NT2/D1 (cell line): ENCODE measurements around the gene SH3BGR.

Experiments used
- DNase-seq: peaks from one replicate; pipeline ENCODE4 v3.0.0-alpha.2; 2011; ENCODE audit warnings: low read depth, low spot score
- H3K27me3 ChIP-seq: 2 replicates; pipeline ENCODE4 v1.6.0; 2011; ENCODE audit warnings: mild to moderate bottlenecking; ENCODE audit not compliant: insufficient read length, insufficient read depth
- H3K36me3 ChIP-seq: 2 replicates; pipeline ENCODE4 v1.6.1; 2011; ENCODE audit warnings: mild to moderate bottlenecking, low read length, mixed read lengths; ENCODE audit not compliant: insufficient read depth, insufficient read length
- H3K4me1 ChIP-seq: 2 replicates; pipeline ENCODE4 v1.5.1; 2011; ENCODE audit not compliant: insufficient read depth, insufficient read length
- H3K4me3 ChIP-seq: 2 replicates; pipeline ENCODE4 v1.5.1; 2011; ENCODE audit warnings: low read depth; ENCODE audit not compliant: insufficient read length
- H3K9ac ChIP-seq: 2 replicates; pipeline ENCODE4 v1.6.0; 2011; ENCODE audit warnings: low read depth; ENCODE audit not compliant: insufficient read length
- H3K9me3 ChIP-seq: 2 replicates; pipeline ENCODE4 v1.5.1; 2011; ENCODE audit warnings: mild to moderate bottlenecking, low read length; ENCODE audit not compliant: insufficient read depth
- SUZ12 ChIP-seq: IDR thresholded peaks from 2 replicates; pipeline ENCODE4 v1.6.1; 2011; ENCODE audit not compliant: insufficient read length, insufficient read depth; ENCODE audit errors: extremely low read depth
- YY1 ChIP-seq: IDR thresholded peaks from 2 replicates; pipeline ENCODE4 v1.6.1; 2011; ENCODE audit not compliant: insufficient read length, insufficient read depth
- ZNF274 ChIP-seq: IDR thresholded peaks from 2 replicates; pipeline ENCODE4 v1.6.1; 2011; ENCODE audit warnings: mild to moderate bottlenecking, low read depth, low read length

SH3BGR gene

DNA sequence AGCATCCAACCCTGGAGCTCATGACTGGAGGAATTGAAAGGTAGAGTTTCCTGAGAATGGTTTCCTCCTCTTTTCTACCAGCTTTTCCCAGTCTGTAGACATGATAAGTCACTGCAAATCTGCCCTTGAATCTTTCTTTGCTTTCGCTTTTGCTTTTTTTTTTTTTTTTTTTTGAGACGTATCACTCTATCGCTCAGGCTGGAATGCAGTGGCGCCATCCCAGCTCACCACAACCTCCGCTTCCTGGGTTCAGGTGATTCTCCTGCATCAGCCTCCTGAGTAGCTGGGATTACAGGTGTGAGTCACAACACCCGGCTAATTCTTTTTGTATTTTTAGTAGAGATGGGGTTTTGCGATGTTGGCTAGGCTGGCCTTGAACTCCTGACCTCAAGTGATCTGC lies 4.5 kb upstream of the SH3BGR start:
- Histone ChIP-seq H3K4me1 (peaks cover 11% of the 10 kb centered on the region), H3K4me3 (no peak overlapping the region), H3K9ac (no peak overlapping the region), H3K9me3 (no peaks in the 10 kb centered on the region), H3K36me3 (no peaks in the 10 kb centered on the region), H3K27me3 (no peaks in the 10 kb centered on the region)
- TF ChIP-seq SUZ12 (no peak), ZNF274 (no peak), YY1 (no peak)
- DNase-seq = no peak

DNA sequence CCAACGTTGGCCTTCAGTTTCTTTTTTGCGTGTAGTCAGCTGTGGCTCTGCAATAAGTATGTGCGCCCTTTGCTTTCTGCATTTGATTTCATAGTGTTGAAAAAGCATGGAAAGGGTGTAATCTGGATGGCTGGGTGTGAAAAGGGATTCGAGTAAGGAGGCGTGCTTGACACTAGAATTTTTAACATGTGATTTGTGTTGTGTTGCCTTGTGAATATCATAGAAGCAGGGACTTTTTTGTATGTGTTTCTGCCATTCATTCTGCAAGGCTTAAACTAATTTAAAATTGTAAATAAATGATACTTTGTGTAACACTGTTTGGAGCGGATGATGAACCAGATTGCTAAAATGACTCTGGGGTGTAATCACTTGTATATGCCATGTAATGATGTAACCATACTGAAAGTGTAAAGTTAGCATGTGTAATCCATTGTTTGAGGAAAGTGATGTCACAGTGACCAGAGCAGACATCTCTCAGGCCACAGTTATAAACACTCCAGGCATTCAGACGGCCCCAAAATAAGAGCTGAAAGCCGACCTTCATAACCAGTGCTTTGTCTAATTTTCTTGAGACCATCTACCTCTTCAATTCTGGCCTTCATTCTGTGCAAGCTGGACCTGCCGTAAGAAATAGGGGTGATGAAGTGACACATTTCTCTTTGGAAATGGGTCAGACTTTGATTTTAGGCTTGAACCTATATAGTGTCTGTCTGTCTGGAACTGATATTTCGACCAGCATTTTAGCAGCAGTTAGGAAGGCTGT lies 618 bp downstream of the SH3BGR start:
- Histone ChIP-seq H3K27me3 (no peaks in the 10 kb centered on the region), H3K4me3 (no peak overlapping the region), H3K9ac (no peak overlapping the region), H3K4me1 (peaks cover 6% of the 10 kb centered on the region), H3K9me3 (no peaks in the 10 kb centered on the region), H3K36me3 (no peaks in the 10 kb centered on the region)
- no peak for DNase-seq
- TF ChIP-seq ZNF274 = no peak
- no peak for TF ChIP-seq YY1
- no peak for TF ChIP-seq SUZ12

DNA sequence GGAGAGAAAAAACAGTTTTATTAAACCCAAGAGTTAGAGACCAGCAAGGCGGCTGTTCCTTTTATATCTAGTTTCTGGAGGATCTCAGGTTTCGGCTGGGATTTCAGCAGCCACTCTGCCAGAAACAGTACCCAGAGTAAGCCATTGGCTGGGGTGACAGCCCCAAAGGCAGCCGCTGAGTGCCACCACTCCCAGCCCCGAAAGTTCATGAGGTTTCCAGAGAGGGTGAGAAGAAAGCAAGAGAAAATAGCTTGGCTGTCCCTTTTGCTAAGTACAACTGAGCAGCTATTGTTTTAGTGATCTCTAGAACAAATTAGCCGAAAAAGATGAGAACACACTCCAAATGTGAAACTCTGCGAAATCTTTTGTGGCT lies 1.2 kb downstream of the SH3BGR start:
- peaks cover 6% of the 10 kb centered on the region for H3K4me1 ChIP-seq
- H3K9ac ChIP-seq = no peak overlapping the region
- H3K27me3 ChIP-seq = no peaks in the 10 kb centered on the region
- no peaks in the 10 kb centered on the region for H3K9me3 ChIP-seq
- DNase-seq = no peak
- no peak for TF ChIP-seq SUZ12
- no peak for TF ChIP-seq YY1
- no peak for TF ChIP-seq ZNF274
- H3K4me3 ChIP-seq = no peak overlapping the region
- no peaks in the 10 kb centered on the region for H3K36me3 ChIP-seq

DNA sequence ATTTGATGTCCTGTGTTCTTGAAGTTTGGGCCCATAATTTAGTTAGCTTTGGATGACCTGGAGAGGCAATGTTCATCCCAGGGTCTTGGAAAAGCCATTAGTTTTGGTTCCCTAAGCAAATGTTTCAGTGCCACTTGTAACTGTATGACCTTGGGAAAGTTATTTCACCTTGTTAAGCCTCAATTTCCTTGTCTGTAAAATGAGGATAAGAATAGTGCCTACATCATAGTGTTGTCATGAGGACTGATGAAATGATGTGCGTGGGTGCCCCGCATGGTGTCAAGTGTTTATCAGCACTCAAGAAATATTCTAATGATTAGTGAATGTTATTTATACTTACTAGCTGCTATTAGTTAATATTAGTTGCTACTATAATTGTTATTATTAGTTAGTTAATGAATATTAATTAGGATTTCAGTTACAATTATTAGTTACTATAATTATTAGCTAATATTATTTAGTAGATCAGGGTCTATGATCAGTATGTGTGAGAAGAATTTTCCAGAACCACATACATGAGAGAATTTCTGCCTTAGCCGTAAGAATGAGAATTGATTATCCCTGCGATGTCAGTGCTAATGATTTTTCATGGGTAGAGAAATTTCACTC lies 1.9 kb downstream of the SH3BGR start:
- no peak overlapping the region for H3K9ac ChIP-seq
- H3K9me3 ChIP-seq = no peaks in the 10 kb centered on the region
- H3K36me3 ChIP-seq = no peaks in the 10 kb centered on the region
- peaks cover 6% of the 10 kb centered on the region for H3K4me1 ChIP-seq
- H3K4me3 ChIP-seq = no peak overlapping the region
- DNase-seq = no peak
- H3K27me3 ChIP-seq = no peaks in the 10 kb centered on the region
- TF ChIP-seq YY1 (no peak), SUZ12 (no peak), ZNF274 (no peak)

DNA sequence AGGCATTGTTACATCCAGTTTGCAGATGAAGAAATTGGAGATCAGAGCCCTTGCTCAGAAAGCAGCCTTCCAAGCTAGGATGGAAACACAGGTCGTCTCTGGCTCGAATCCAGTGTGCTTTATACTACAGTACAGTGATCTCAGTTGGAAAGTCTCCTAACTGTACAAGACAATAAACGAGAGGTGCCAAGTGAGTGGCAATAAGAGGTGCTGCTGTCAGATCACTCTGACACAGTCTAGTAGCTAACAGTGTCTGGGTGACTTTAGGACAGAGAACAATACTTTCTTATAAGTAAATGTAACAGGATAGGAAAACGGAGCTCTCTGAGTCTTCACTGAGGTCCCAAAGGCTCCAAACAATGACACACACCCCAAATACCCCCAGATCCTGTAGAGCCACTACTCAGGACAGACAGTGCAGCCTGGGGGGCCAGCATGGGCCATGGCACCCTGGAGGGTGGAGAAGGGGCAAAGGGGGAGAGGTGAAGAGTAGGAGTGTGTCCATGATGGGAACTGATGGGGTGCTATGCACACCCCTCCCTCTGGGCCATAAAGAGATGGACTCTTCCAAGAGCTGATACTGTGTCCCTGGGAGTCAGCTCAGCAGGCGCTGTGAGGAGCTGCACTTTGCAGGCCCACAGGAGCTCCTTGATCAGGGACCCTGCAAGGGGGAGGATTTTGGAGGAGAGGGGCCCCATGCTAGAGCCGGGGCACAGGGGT lies 3.3 kb downstream of the SH3BGR start:
- Histone ChIP-seq H3K4me1 (peaks cover 6% of the 10 kb centered on the region), H3K9me3 (no peaks in the 10 kb centered on the region)
- no peak for DNase-seq

DNA sequence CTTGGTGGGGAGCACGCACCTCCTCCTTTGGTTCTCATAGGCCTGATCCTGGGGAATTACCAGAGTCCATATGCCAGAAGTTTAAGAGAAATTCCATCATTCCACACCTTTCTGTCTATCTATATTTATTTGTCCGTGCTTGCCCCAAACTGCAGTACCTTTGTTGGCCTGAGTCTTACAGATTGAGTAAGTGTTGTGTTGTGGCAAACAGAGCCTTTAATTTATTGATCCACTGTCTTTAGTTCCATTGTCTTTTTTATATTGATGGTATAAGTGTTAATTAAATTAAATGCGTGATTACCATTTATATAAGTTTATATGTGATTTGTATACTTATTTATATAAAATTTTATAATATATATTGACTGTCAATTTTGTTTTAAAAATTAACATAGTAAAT lies 4.9 kb downstream of the SH3BGR start:
- H3K27me3 ChIP-seq = no peaks in the 10 kb centered on the region
- TF ChIP-seq ZNF274 = no peak
- TF ChIP-seq YY1 = no peak
- TF ChIP-seq SUZ12 = no peak
- DNase-seq = no peak
- no peaks in the 10 kb centered on the region for H3K36me3 ChIP-seq
- peaks cover 3% of the 10 kb centered on the region for H3K4me1 ChIP-seq
- H3K4me3 ChIP-seq = no peak overlapping the region
- H3K9me3 ChIP-seq = no peaks in the 10 kb centered on the region
- no peak overlapping the region for H3K9ac ChIP-seq

More for the DNA sequence above, 3.3 kb downstream of the SH3BGR start:
- Histone ChIP-seq H3K4me3 (no peak overlapping the region), H3K36me3 (no peaks in the 10 kb centered on the region), H3K27me3 (no peaks in the 10 kb centered on the region), H3K9ac (no peak overlapping the region)
- TF ChIP-seq YY1 (no peak), ZNF274 (no peak), SUZ12 (no peak)

DNA sequence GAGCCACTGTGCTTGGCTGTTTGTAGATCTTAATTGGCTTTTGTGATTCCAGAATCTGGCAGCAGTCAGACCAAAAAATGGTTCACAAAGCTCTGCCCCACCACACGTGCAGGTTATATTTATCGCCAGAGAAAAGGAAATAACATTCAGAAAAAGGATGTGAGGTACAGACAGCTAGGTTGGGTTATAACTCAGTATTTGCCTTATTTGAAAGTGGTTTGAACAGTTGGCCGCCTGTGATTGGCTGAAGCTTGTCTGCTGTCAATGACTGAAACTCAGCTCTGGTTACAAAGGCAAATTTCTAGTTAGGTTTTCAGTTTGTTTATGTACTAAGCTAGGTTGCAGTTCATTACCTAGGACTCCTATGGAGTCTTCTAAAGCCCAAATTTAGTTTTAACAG lies 9.6 kb downstream of the SH3BGR start:
- Histone ChIP-seq H3K4me1 (no peaks in the 10 kb centered on the region), H3K9ac (no peak overlapping the region), H3K4me3 (no peak overlapping the region), H3K36me3 (no peaks in the 10 kb centered on the region), H3K27me3 (no peaks in the 10 kb centered on the region), H3K9me3 (no peaks in the 10 kb centered on the region)
- no peak for DNase-seq
- no peak for TF ChIP-seq YY1
